HG03103 (cell line): ENCODE measurements around the gene ZNF33B.
"Not testable (repeated sequence)": the region's sequence is repeated elsewhere in the genome, so short reads cannot be mapped to it uniquely, and the experiment has no call there.

Experiments
- ATAC-seq: cut with Tn5 transposase; IDR thresholded peaks from one replicate; pipeline ENCODE4 v1.9.1; 2021; ENCODE audit warnings: low read depth; ENCODE audit not compliant: unreplicated experiment

Gene ZNF33B

DNA sequence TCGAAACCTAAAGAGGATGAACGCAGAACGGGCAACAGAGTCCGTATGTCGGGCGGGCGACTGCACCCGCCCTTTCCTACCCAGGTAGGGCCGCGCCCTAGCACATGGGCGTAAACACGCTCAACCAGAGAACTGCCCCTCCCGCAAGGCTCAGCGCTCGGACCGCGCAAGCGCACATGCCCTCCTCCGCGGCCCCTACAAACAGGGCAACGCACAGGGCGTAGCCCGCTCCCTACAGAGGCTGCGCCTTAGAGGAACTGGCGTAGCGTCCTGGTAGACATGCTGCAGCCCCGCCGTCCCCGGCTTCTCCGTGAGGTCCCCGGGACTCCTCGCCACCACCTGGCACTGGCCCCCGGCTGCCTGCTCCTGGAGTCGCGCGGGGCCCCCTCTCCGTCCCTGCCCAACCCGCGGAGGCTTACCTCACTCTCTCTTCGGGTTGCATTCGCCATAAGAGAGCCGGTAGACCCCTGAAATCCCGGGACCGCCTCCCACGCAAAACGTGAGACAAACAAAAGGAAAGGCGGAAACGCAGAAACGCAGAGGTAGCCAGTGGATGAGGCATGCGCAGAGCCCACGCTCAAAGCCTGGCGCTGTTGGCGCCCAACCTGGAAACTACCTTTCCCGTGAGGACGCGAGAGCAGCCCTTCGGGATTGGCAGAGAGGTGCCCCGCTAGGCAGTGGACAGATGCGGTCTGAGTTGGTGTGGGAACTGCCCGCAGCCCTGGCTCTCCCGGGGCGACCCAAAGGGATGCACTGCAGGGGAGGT, at the start of gene ZNF33B:
Gene ZNF33B, minus strand, starts transcription at position 516 of the 766 bp plus-strand sequence. CDS start 1,642 bp downstream, outside the sequence.
- ATAC-seq = peak; percentile 88

DNA sequence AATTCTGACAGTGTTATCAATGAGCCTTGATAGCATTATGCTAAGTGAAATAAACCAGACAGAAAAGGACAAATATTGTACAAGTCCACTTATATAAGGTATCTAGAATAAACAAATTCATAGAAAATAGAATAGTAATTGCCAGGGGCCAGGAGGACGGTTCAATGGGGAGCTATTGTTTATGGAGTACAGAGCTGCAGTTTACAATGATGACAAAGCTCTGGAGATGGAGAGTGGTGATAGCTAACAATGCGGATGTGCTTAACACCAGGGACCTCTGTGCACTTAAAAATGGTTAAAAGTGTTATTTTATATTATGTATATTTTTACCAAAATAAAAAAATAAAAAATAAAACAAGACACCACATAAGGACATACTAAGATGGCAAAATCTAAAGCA, 46.1 kb upstream of the ZNF33B start:
- ATAC-seq = no peak

DNA sequence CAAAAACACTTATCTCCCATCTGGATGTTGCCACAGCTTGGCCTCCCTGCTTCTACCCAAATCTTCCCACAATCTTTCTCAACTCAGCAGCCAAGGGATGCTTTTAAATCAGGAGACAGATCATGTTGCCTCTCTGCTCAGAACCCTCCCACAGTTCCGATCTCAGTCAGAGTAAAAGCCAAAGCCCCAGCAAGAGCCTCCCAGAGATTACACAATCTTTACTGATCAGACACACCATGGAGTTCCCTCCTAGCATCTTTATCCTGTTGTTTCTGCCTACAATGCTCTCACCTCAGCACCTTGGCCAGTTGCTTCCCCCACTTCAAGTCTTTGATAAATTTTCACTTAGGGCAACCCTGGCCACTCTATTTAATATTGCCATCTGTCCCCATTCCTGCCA, 41.9 kb upstream of the ZNF33B start:
- ATAC-seq = no peak

DNA sequence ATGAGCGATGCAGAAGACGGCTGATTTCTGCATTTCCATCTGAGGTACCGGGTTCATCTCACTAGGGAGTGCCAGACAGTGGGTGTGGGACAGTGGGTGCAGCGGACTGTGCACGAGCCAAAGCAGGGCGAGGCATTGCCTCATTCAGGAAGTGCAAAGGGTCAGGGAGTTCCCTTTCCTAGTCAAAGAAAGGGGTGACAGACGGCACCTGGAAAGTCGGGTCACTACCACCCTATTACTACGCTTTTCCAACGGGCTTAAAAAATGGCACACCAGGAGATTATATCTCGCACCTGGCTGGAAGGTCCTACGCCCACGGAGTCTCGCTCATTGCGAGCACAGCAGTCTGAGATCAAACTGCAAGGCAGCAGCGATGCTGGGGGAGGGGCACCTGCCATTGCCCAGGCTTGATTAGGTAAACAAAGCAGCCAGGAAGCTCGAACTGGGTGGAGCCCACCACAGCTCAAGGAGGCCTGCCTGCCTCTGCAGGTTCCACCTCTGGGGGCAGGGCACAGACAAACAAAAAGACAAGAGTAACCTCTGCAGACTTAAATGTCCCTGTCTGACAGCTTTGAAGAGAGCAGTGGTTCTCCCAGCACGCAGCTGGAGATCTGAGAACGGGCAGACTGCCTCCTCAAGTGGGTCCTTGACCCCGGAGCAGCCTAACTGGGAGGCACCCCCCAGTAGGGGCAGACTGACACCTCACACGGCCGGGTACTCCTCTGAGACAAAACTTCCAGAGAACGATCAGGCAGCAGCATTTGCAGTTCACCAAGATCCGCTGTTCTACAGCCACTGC, 27.0 kb upstream of the ZNF33B start:
- ATAC-seq = not testable (repeated sequence)

GRCh38 chr10:42654419-42654818, 16.0 kb upstream of the ZNF33B start:
- ATAC-seq = no peak

GRCh38 chr10:42652858-42653257, 14.5 kb upstream of the ZNF33B start:
- ATAC-seq = no peak

GRCh38 chr10:42650374-42650773, 12.0 kb upstream of the ZNF33B start:
- ATAC-seq = no peak

DNA sequence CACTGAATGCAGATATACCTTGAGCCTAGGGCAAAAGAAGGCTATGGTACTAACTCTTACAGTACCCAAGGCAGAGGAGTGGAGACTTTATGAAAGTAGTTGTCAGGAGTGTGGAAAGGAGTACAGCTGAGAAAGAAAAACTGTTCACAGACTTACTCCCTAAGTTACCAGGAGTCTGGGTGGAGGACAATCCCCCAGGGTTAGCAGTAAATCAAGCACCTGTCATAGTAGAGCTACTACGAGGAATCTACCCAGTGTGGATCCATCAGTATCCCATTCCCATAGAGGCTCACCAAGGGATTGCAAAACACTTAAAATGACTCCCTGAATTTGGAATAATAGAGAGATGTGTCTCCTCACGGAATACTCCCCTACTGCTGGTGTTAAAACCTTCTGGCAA, 10.1 kb upstream of the ZNF33B start:
- ATAC-seq = no peak

DNA sequence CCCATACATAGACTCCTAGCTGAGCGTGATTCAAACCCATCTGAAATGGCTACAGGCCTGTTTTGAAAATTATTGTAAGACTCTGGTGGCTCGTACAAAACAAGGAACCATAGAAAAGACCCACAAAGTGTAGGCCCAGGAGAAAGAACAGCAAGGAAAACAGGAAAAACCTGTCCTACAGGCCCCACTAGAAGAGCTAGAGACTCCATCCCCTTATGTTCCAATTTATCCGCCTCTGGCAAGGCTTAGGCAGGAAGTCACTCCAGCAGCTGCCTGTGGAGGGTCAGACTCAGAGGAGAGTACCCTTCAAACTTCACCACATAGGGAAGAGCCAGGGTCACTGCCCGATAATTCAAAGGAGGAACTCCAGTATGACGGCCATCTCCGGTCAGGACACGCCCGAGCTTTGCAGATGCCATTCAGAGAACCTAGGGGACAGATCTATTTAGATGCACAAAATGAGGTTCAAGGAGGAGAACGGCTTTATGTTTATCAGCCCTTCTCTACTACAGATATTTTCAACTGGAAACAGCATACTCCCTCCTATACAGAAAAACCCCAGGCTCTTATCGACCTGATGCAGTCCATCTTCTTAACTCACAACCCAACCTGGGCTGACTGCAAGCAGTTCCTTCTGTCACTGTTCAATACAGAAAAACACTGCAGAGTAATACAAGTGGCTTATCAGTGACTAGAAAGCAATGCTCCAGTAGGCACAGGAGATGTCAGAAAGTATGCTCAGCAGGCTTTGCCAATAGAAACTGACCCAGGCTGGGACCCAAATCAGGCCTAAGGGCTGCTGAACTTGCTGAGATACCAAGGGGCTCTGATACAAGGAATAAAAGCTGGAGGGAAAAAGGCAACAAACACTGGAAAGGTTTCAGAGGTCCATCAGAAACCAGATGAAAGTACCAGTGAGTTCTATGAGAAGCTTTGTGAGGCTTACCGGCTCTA, 8.6 kb upstream of the ZNF33B start:
- ATAC-seq = no peak

DNA sequence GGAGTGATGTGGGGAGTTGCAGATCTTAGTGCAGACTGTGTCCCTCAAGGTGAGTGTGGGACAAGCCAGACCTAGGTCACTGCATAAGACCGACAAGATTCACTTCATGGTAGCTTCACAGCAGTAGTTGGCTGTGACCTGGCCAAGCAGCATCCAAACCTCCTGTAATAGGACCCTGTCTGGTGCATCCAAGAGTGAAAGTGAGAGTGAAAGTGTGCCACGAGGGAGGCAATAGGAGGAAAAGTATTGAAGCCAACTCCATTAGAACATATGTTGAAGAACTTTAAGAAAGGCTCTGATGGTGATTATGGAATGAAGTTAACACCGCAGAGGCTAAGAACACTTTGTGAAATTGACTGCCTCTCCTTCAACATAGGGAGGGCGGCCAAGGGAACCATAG, 7.8 kb upstream of the ZNF33B start:
- ATAC-seq = no peak

DNA sequence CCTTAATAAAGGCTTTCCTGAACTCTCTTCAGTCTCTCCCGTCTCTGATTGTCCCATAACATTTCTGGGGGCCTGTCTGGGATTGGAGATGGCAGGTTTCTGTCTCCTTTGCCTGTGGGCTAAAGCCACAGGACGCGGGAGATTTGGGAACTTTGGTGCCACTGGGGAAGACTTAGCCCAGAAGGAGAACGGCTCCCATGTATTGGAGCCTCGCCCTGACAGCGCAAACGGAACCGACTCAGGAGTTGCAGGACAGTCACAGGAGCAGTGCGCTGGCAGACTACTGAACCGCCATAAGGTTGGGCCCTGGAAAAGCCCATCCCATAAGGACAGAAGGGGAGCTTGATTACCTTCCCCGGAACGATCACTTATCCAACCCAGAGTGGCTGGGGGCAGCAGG, 7.1 kb upstream of the ZNF33B start:
- no peak for ATAC-seq

DNA sequence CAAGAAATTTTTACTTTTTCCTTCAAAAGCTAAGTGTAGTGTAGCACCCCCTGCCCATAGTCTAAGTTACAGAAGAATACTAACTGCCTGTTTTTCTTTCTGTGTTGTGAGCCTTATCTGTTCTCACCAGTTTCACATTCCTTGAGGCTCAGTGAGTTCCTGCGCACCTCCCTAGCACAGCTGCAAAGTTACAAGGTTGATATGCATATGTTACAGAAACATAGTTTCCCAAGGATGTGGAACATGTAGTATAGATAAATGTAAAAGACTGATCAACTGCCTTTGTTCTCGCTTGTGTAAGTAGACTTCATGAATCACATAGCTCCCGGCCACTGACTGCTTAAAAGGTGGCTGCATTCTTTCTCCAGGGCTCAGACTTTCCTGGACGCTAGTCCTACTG, 6.7 kb upstream of the ZNF33B start:
- ATAC-seq = no peak

DNA sequence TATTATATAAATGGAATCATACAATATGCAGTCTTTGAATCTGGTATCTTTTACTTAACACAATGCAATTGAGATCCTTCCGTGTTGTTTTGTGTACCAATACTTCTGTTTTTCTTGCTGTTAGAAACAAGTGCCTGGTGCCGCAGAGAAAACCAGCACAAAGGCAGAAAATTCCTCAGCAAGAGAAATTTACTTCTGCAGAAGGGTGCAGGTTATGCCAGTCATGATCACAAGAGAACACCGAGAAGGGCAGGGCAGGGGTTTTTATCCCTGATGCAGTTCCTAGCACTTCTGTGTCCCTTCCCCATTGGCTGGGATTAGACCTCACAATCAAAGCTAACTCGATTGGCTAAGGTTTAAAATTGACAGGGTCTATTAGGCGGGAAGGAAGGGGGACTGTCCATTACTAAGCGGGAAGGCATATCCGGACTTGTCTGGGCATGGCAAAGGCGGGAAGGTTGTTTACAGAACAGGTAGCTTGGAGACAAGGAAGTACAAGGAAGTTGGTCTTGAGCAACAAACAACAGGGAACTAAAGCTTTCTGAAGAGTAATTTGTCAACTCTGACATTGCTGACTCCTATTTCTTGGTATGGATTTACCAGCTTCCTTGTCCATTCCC, 2.4 kb upstream of the ZNF33B start:
- ATAC-seq = no peak

DNA sequence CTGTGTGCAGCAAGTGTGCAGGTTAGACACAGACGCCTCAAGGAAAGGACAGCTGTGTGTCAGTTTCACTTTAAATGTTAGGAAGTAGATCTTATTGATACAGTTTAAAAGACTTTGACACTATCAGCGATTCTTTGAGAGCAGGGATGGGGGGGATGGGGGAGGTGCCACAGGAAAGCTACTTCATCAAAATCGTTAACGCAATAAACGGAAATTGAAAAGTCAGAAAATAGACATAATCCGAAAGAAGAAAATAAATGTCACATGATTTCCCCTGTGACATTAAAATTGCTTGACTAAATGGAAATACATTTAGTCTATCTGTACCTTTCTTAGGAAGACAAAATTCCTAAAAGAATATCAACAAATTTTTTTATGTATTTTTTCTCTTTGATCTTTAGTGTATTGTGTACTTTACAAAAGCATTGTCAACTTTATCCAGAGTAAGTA, 476 bp upstream of the ZNF33B start:
- no peak for ATAC-seq

GRCh38 chr10:42637648-42638054, 719 bp downstream of the ZNF33B start:
- no peak for ATAC-seq

DNA sequence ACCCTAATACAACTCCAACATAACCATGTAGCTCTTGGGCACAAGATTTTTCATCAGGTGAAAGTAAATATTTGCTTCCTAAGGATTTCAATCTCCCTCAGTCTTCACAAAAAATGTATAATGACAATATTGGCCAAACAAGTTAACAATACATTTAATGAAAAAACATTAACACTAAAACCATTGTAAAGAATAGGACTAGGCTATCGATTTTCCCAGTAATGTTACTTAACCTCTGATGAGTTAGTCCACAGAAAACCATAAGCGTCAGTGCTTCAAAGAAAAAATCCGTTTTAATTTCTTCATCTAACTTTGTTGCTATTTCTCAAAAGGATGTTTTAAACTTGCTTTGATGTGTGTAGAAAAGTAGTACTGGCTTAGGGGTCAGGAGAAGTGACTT, 1.2 kb downstream of the ZNF33B start:
- ATAC-seq = no peak

DNA sequence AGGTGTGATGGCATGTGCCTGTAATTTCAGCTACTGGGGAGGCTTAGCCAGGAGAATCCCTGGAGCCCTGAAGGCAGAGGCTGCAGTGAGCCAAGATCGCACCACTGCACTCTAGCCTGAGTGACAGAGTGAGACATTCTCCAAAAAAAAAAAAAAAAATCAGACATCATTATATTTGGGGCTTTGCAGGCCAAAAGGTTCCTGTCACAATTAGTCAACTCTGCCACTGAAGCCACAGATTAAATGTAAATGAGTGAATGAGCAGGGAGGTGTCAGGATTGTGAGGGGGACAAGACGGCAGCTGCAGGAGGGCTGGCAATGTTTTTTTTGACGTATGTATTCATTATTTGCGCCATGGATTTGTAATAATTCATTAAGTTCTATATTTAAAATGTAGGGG, 3.3 kb downstream of the ZNF33B start:
- no peak for ATAC-seq

- no peak for ATAC-seq
Measured at GRCh38 chr10:42632564-42632963, 5.8 kb downstream of the ZNF33B start.

GRCh38 chr10:42630537-42631134, 7.7 kb downstream of the ZNF33B start:
- no peak for ATAC-seq

DNA sequence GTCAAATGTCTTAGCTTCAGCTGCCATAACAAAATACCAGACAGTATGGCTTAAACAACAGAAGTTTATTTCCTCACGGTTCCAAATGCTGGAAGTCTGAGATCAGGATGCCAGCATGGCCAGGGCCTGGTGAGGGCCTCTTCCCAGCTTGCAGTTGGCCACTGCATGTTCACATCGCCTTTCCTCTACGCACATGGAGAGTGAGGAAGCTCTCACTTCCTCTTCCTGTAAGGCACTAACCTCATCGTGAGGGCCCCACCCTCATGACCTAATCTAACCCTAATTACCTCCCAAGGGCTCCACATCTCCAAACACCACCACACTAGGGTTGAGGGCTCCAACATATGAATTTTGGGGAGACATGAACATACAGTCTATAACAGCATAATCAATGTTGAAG, 14.4 kb downstream of the ZNF33B start:
- ATAC-seq = no peak
